WTC11 (cell line): Measurements from ENCODE around the gene TNFAIP8L1.

ENCODE experiments used
- ATF2 ChIP-seq: sonication (generic); formaldehyde crosslinking; IDR thresholded peaks from 2 replicates; pipeline ENCODE4 v1.8.1; 2022; ENCODE audit warnings: low read depth, missing genetic modification reagents, borderline replicate concordance
- CTCF ChIP-seq: fragments of 200-600 bp; IDR thresholded peaks from 2 replicates; pipeline ENCODE4 v1.8.0; 2022; ENCODE audit warnings: antibody characterized with exemption
- ESRRA ChIP-seq: sonication (generic); formaldehyde crosslinking; IDR thresholded peaks from 2 replicates; pipeline ENCODE4 v1.8.1; 2022; ENCODE audit warnings: mild to moderate bottlenecking, missing genetic modification reagents, borderline replicate concordance
- ETV6 ChIP-seq: sonication (generic); formaldehyde crosslinking; IDR thresholded peaks from 2 replicates; pipeline ENCODE4 v1.8.1; 2022; ENCODE audit warnings: mild to moderate bottlenecking, missing genetic modification reagents
- GRHL2 ChIP-seq: fragments of 250-450 bp; sonication (Bioruptor Pico); IDR thresholded peaks from 2 replicates; pipeline ENCODE4 v1.8.0; 2022; ENCODE audit warnings: mild to moderate bottlenecking, moderate library complexity; ENCODE audit not compliant: insufficient replicate concordance, severe bottlenecking
- IRF1 ChIP-seq: sonication (generic); formaldehyde crosslinking; IDR thresholded peaks from 2 replicates; pipeline ENCODE4 v1.8.0; 2023; ENCODE audit warnings: missing genetic modification reagents
- USF2 ChIP-seq: sonication (generic); formaldehyde crosslinking; IDR thresholded peaks from 2 replicates; pipeline ENCODE4 v1.8.1; 2023; ENCODE audit warnings: mild to moderate bottlenecking, missing genetic modification reagents, moderate library complexity
- ZBTB43 ChIP-seq: sonication (generic); formaldehyde crosslinking; IDR thresholded peaks from 2 replicates; pipeline ENCODE4 v1.8.1; 2023; ENCODE audit warnings: mild to moderate bottlenecking, missing genetic modification reagents
- ZNF317 ChIP-seq: sonication (generic); formaldehyde crosslinking; IDR thresholded peaks from 2 replicates; pipeline ENCODE4 v1.8.1; 2023; ENCODE audit warnings: low read depth, mild to moderate bottlenecking, moderate library complexity, missing genetic modification reagents, borderline replicate concordance

GRCh38 chr19:4682417-4683200 is 43.3 kb downstream of the TNFAIP8L1 start:
- TF ChIP-seq CTCF (no peak), GRHL2 (no peak), IRF1 (CRISPR knock-in tag) (no peak), ZNF317 (CRISPR knock-in tag) (no peak), ESRRA (CRISPR knock-in tag) (no peak), ATF2 (no peak), ZBTB43 (CRISPR knock-in tag) (no peak), ETV6 (CRISPR knock-in tag) (no peak), USF2 (CRISPR knock-in tag) (no peak)
